Brain microvascular endothelial cell (primary cell): ENCODE measurements around the gene CAPN8.

Experiments
- DNase-seq: peaks from one replicate; pipeline ENCODE4 v3.0.0-alpha.2; 2020
- H3K27ac ChIP-seq: fragments of 250-450 bp; sonication (Bioruptor Pico); 2 replicates; pipeline ENCODE4 v1.5.1; 2020; ENCODE audit warnings: mild to moderate bottlenecking, moderate library complexity
- H3K27me3 ChIP-seq: fragments of 250-450 bp; sonication (Bioruptor Pico); replicated peaks from 2 replicates; pipeline ENCODE4 v1.5.1; 2020; ENCODE audit warnings: mild to moderate bottlenecking
- H3K36me3 ChIP-seq: fragments of 250-450 bp; sonication (Bioruptor Pico); replicated peaks from 2 replicates; pipeline ENCODE4 v1.5.1; 2020; ENCODE audit warnings: mild to moderate bottlenecking
- H3K4me3 ChIP-seq: 2 replicates; pipeline ENCODE4 v1.5.1; 2011; ENCODE audit warnings: low read depth, mild to moderate bottlenecking, control low read depth, low read length, moderate library complexity
- CTCF ChIP-seq: IDR thresholded peaks from 2 replicates; pipeline ENCODE4 v1.5.1; 2011; ENCODE audit warnings: low read depth, mild to moderate bottlenecking, moderate library complexity, low read length, control low read depth, inconsistent platforms; ENCODE audit errors: missing control alignments
- in situ Hi-C: cut with HindIII; loops from 2 replicates; pipeline ENCODE4 v1.10.0; 2017; ENCODE audit warnings: low sequenced_read_pairs, low pct_ligation_motif_present

Gene CAPN8

GRCh38 chr1:223667484-223668182, 2.1 kb upstream of the CAPN8 start:
- H3K27me3 ChIP-seq, result no peaks in the 10 kb centered on the region
- no peaks in the 10 kb centered on the region for H3K36me3 ChIP-seq
- in situ Hi-C loops, result no loop called here
- H3K27ac ChIP-seq, result no peak overlapping the region
- DNase-seq, result no peak
- H3K4me3 ChIP-seq, result no peak overlapping the region
- no peak for TF ChIP-seq CTCF

DNA sequence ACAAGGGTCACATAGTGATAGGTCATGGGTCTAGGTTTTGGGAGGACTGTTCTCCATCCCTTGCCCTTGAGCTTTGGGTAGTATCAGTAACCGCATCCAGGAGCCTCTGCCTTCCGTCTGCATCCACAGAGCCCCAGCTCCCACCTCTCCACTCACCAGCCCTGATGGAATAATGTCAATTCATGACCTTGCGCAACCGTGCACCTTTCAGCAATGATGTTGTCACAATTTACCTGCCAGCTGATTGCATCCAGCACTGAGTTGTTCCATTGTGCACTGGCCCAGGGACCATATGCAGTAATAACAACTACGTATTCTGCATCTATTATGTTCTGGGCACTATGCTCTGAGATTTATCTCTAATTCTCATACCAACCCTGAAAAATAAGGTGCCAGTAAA, 1.4 kb downstream of the CAPN8 start:
- no peaks in the 10 kb centered on the region for H3K36me3 ChIP-seq
- no peak overlapping the region for H3K4me3 ChIP-seq
- DNase-seq, result no peak
- no peak for TF ChIP-seq CTCF
- no peaks in the 10 kb centered on the region for H3K27me3 ChIP-seq
- in situ Hi-C loops, result no loop called here
- H3K27ac ChIP-seq, result no peak overlapping the region

- H3K4me3 ChIP-seq, result no peak overlapping the region
- no peak for TF ChIP-seq CTCF
- H3K27me3 ChIP-seq, result no peaks in the 10 kb centered on the region
- in situ Hi-C loops, result no loop called here
- DNase-seq, result no peak
- no peak overlapping the region for H3K27ac ChIP-seq
- no peaks in the 10 kb centered on the region for H3K36me3 ChIP-seq
Observed at GRCh38 chr1:223662943-223663342, 2.6 kb downstream of the CAPN8 start.

DNA sequence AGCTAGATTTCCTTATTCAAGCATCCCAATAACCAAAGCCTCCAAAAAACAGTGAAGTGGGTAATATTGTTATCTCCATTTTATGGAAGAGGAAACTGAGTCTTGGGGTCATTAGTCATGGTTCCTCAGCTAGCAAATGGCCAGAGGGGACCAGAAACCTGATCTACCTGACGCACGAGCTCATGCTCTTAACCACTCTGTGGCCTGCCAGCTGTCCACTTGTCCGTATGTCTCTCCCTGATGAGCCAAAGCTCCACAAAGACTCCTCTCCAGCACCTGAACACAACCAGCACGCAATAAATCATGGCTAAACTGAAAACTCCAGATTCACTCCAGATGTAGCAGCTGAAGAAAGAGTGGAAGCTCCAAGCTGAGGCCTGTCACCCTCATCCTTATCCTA, 5.8 kb downstream of the CAPN8 start:
- in situ Hi-C loops, result no loop called here
- TF ChIP-seq CTCF, result no peak
- Histone ChIP-seq H3K36me3 (no peaks in the 10 kb centered on the region), H3K27ac (no peak overlapping the region), H3K4me3 (no peak overlapping the region), H3K27me3 (no peaks in the 10 kb centered on the region)
- no peak for DNase-seq

DNA sequence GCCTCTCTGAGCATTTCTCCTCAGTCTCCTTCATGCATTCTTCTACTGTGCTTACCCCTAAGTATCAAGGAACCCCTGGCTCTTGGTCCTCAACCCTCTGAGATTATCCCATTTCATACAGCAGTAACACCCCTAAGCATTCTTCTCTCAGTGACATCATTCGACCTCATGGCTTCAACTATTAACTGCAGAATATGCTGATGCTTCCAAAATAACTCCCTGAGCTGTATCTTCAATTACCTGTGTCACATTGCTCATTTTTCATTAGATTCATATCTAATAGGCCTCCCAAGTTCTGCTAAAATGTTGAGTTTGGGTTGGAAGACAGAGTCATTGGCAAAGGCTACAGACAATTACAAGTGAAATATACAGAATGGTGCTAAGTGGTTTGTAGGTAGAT, 7.5 kb downstream of the CAPN8 start:
- no peaks in the 10 kb centered on the region for H3K36me3 ChIP-seq
- peaks cover 2% of the 10 kb centered on the region for H3K27me3 ChIP-seq
- H3K4me3 ChIP-seq, result no peak overlapping the region
- no peak overlapping the region for H3K27ac ChIP-seq
- no peak for TF ChIP-seq CTCF
- in situ Hi-C loops, result no loop called here
- DNase-seq, result no peak

DNA sequence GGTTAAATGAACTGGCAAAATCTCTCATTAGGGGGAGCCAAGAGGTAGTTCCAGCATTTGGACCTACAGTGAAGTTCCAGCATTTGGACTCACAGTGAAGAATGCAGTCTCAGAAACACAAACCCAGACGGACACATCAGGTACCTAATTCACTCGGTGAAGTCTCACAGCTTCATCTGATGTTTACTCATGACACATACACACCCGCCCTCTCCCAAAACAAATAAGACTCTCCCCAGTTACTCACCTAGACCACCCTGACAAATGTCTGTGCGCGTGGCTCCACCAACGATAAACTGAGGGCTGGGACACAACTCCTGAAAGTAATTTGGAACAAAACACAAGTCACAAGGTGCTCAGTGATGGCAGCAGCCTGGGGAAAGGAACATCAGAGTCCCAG, 11.4 kb downstream of the CAPN8 start:
- in situ Hi-C loops, result no loop called here
- Histone ChIP-seq H3K4me3 (no peak overlapping the region), H3K36me3 (no peaks in the 10 kb centered on the region), H3K27me3 (peaks cover 2% of the 10 kb centered on the region), H3K27ac (no peak overlapping the region)
- TF ChIP-seq CTCF, result no peak
- DNase-seq, result no peak
